MM.1S (cell line): Measurements from ENCODE around the gene CFAP61.

Experiments used
- CTCF ChIP-seq: fragments of 300-600 bp; sonication (generic); IDR thresholded peaks from 2 replicates; pipeline ENCODE4 v1.5.1; 2016; ENCODE audit warnings: antibody characterized with exemption, low read length, mixed read lengths
- EZH2 ChIP-seq: fragments of 300-600 bp; sonication (generic); optimal IDR thresholded peaks from 2 replicates; pipeline ENCODE3; 2017; ENCODE audit warnings: low read depth, mild to moderate bottlenecking, antibody characterized with exemption, low read length, mixed read lengths

- no peak for TF ChIP-seq EZH2
- TF ChIP-seq CTCF, result no peak
These were observed 260.2 kb downstream of the CFAP61 start for GRCh38 chr20:20312562-20312961.
